LNCAP (cell line): ENCODE measurements around the gene IGF2R.

Experiments
- TF ChIP-seq, protein P1 (sequence below): fragments of 450-650 bp; IDR thresholded peaks from 2 replicates; pipeline ENCODE4 v1.5.1; 2017; ENCODE audit warnings: mild to moderate bottlenecking

The IGF2R gene

GRCh38 chr6:160127270-160128124 is 158.6 kb downstream of the IGF2R start:
- TF ChIP-seq, protein P1, sequence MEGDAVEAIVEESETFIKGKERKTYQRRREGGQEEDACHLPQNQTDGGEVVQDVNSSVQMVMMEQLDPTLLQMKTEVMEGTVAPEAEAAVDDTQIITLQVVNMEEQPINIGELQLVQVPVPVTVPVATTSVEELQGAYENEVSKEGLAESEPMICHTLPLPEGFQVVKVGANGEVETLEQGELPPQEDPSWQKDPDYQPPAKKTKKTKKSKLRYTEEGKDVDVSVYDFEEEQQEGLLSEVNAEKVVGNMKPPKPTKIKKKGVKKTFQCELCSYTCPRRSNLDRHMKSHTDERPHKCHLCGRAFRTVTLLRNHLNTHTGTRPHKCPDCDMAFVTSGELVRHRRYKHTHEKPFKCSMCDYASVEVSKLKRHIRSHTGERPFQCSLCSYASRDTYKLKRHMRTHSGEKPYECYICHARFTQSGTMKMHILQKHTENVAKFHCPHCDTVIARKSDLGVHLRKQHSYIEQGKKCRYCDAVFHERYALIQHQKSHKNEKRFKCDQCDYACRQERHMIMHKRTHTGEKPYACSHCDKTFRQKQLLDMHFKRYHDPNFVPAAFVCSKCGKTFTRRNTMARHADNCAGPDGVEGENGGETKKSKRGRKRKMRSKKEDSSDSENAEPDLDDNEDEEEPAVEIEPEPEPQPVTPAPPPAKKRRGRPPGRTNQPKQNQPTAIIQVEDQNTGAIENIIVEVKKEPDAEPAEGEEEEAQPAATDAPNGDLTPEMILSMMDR = no peak

DNA sequence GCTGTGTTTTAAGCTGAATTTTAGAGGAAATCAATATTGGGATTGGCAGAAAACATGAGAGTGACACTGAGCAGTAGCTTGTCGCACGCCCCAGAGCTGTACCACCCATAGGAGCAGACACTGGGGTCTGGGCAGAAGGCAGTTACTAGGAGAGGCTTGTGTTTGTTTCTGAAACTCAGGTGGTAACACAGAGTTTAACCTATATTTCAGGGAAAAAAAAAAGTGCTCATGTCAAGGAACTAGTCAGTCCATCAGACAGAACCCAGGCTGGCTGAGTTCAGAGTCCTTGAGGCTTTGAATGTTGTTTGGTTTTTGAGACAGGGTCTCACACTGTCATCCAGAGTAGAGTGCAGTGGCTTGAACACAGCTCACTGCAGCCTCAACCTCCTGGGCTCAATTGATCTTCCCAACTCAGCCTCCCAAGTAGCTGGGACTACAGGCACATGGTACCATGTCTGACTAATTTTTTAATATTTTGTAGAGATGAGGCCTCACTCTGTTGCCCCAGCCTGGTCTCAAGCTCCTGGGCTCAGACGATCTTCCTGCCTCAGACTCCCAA is 159.3 kb downstream of the IGF2R start:
- TF ChIP-seq, protein P1 = no peak

GRCh38 chr6:160128879-160129516 is 160.1 kb downstream of the IGF2R start:
- TF ChIP-seq, protein P1 = no peak

GRCh38 chr6:160129881-160130615 is 161.2 kb downstream of the IGF2R start:
- TF ChIP-seq, protein P1 = no peak

- TF ChIP-seq, protein P1 = no peak
Measured at GRCh38 chr6:160130729-160131484, 162.0 kb downstream of the IGF2R start.

GRCh38 chr6:160131636-160132296 is 162.9 kb downstream of the IGF2R start:
- TF ChIP-seq, protein P1 = no peak
